DND-41 (cell line): ENCODE measurements around the gene RETN.

ENCODE experiments used
- CTCF ChIP-seq: IDR thresholded peaks from 2 replicates; pipeline ENCODE4 v1.5.1; 2012; ENCODE audit warnings: borderline replicate concordance, low read length, moderate library complexity, mild to moderate bottlenecking; ENCODE audit not compliant: poor library complexity, severe bottlenecking; ENCODE audit errors: extremely low read depth
- EZH2 ChIP-seq: IDR thresholded peaks from 3 replicates; pipeline ENCODE4 v1.6.1; 2012; ENCODE audit warnings: borderline replicate concordance, low read depth, mild to moderate bottlenecking, moderate library complexity, low read length, inconsistent platforms; ENCODE audit not compliant: severe bottlenecking

DNA sequence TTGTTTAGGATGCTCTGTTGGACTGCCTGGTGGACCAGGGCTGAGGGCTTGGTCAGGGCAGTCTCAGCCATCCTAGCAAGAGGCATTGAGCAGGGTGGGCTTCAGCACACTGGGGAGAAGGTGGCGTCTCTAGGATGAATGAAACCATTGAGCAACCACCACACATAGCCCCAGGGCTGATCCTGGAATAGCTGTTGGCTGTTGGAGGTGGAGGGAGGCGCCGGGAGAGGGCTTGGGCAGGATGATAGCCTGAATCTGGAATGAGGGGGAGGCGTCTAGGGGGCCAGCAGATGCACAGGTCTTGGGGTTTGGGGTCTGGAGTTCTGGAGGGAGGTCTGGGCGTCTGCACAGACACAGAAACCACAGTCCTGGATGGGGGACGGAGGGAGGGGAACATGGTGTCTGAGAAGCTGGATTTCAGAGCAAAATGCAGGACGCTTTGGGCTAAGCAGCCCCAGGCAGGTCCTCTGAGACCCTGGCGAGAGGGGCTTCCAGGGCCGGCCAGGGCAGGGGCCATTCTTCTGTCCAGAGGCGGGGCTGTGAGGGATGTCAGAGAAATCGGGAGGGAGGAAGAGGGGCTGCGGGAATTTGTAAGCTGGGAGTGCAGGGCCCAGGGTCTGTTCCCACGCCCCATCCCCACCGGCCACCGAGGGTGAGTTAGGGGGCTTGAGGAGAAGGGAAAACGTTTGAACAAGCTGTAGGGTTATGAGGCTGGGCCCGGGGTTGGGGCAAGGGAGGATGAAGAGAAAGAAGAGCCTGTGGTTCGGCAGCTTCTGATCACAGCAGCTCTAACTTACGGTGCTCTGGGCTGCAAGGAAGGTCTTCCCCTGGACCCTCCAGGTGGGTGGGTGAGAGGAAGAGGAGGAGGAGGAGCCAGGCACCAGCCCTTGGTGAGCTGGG is 16.9 kb downstream of the RETN start:
- TF ChIP-seq EZH2 (no peak), CTCF (no peak)
